IMR-90 (cell line): ENCODE measurements around the gene LGI4. TPM values are rescaled to one million over a fixed set of nuclear protein-coding genes. Genes with fewer than 3 reads are reported as not detected.

Experiments
- ATAC-seq: fragments of 200-7000 bp; cut with Tn5 transposase; 2 replicates; pipeline ENCODE4 v1.9.1; 2020; ENCODE audit warnings: low read depth, mild to moderate bottlenecking, moderate library complexity
- BruUV-seq: library from RNA; stranded (reverse); fragments of 400-500 nt; replicated peaks from 2 replicates; lab custom pipeline; 2021; lab: Mats Ljungman, UMichigan
- CTCF ChIA-PET: fragments of 300-600 bp; formaldehyde crosslinking; extraction: SDS; loops from one replicate; lab custom pipeline; 2021; ENCODE audit warnings: antibody characterized with exemption; lab: Yijun Ruan, JAX
- POLR2A ChIA-PET: fragments of 300-600 bp; sonication (Branson Sonifier 250); formaldehyde crosslinking; loops from one replicate; lab custom pipeline; 2022; ENCODE audit warnings: antibody characterized with exemption; ENCODE audit not compliant: unreplicated experiment; lab: Charles Lee
- DNase-seq: peaks from one replicate; pipeline ENCODE4 v3.0.0; 2013
- H2AFZ ChIP-seq: replicated peaks from 2 replicates; pipeline ENCODE3; 2013; ENCODE audit warnings: low read length, mild to moderate bottlenecking; ENCODE audit not compliant: poor library complexity
- H2AK5ac ChIP-seq: 2 replicates; pipeline ENCODE4 v1.6.1; 2013; ENCODE audit warnings: low read depth, low read length, inconsistent platforms
- H2AK9ac ChIP-seq: replicated peaks from 2 replicates; pipeline ENCODE3; 2013; ENCODE audit warnings: mild to moderate bottlenecking, low read depth, low read length, moderate library complexity; ENCODE audit not compliant: poor library complexity
- H2BK120ac ChIP-seq: 2 replicates; pipeline ENCODE4 v1.6.1; 2013; ENCODE audit warnings: low read depth, low read length, inconsistent platforms
- H2BK15ac ChIP-seq: 3 replicates; pipeline ENCODE4 v1.6.1; 2013; ENCODE audit warnings: low read depth, low read length, inconsistent platforms
- H2BK20ac ChIP-seq: 2 replicates; pipeline ENCODE4 v1.6.1; 2013; ENCODE audit warnings: low read depth, mild to moderate bottlenecking, inconsistent platforms, low read length, moderate library complexity
- H2BK5ac ChIP-seq: 2 replicates; pipeline ENCODE4 v1.6.1; 2013; ENCODE audit warnings: mild to moderate bottlenecking, low read depth, low read length, inconsistent platforms; ENCODE audit not compliant: poor library complexity, severe bottlenecking
- H3K14ac ChIP-seq: replicated peaks from 2 replicates; pipeline ENCODE4 v1.6.1; 2013; ENCODE audit warnings: low read depth, low read length, inconsistent platforms
- H3K18ac ChIP-seq: 2 replicates; pipeline ENCODE4 v1.6.1; 2013; ENCODE audit warnings: low read depth, low read length, control low read depth
- H3K23ac ChIP-seq: 2 replicates; pipeline ENCODE4 v1.6.1; 2013; ENCODE audit warnings: low read depth, low read length, inconsistent platforms
- H3K27ac ChIP-seq: 2 replicates; pipeline ENCODE4 v1.5.1; 2013; ENCODE audit warnings: mild to moderate bottlenecking, control low read depth, low read length; ENCODE audit not compliant: insufficient read depth
- H3K27me3 ChIP-seq: 2 replicates; pipeline ENCODE4 v1.6.1; 2013; ENCODE audit warnings: low read length; ENCODE audit not compliant: control insufficient read depth, insufficient read depth
- H3K36me3 ChIP-seq: 2 replicates; pipeline ENCODE4 v1.6.1; 2013; ENCODE audit warnings: low read length, mixed read lengths; ENCODE audit not compliant: control insufficient read depth, insufficient read depth
- H3K4ac ChIP-seq: 2 replicates; pipeline ENCODE4 v1.6.1; 2013; ENCODE audit warnings: low read depth, low read length, inconsistent platforms
- H3K4me1 ChIP-seq: 2 replicates; pipeline ENCODE4 v1.6.1; 2013; ENCODE audit warnings: low read length, mixed read lengths; ENCODE audit not compliant: control insufficient read depth, insufficient read depth
- H3K4me2 ChIP-seq: 2 replicates; pipeline ENCODE4 v1.6.1; 2013; ENCODE audit warnings: low read depth, mild to moderate bottlenecking, control low read depth, low read length, moderate library complexity
- H3K4me3 ChIP-seq: 2 replicates; pipeline ENCODE4 v1.5.1; 2013; ENCODE audit warnings: low read depth, mild to moderate bottlenecking, control low read depth, low read length, moderate library complexity; ENCODE audit not compliant: insufficient read depth
- H3K56ac ChIP-seq: 2 replicates; pipeline ENCODE4 v1.6.1; 2013; ENCODE audit warnings: low read length, inconsistent platforms; ENCODE audit not compliant: insufficient read depth; ENCODE audit errors: extremely low read depth
- H3K79me1 ChIP-seq, 2 experiments: 2 replicates each; pipeline ENCODE4 v1.6.1; 2013; ENCODE audit warnings: low read length in 2 of 2, inconsistent platforms in 1 of 2, low read depth in 1 of 2
- H3K9ac ChIP-seq: 2 replicates; pipeline ENCODE4 v1.6.1; 2013; ENCODE audit warnings: low read depth, low read length, control low read depth
- H3K9me1 ChIP-seq: 2 replicates; pipeline ENCODE4 v1.6.1; 2013; ENCODE audit warnings: low read length, inconsistent platforms; ENCODE audit not compliant: insufficient read depth
- H3K9me3 ChIP-seq: 2 replicates; pipeline ENCODE4 v1.6.1; 2013; ENCODE audit warnings: low read length; ENCODE audit not compliant: control insufficient read depth, insufficient read depth
- H4K20me1 ChIP-seq: 2 replicates; pipeline ENCODE4 v1.6.1; 2013; ENCODE audit warnings: low read length, inconsistent platforms; ENCODE audit not compliant: insufficient read depth
- H4K5ac ChIP-seq: 2 replicates; pipeline ENCODE4 v1.6.1; 2013; ENCODE audit warnings: mild to moderate bottlenecking, low read depth, low read length, control low read depth
- H4K8ac ChIP-seq, 2 experiments: 2 replicates each; pipeline ENCODE4 v1.6.1; 2013; ENCODE audit warnings: low read depth in 2 of 2, low read length in 2 of 2, control low read depth in 1 of 2, inconsistent platforms in 1 of 2
- H4K91ac ChIP-seq: 2 replicates; pipeline ENCODE4 v1.6.1; 2013; ENCODE audit warnings: low read depth, low read length, inconsistent platforms; ENCODE audit not compliant: insufficient read depth
- CHD1 ChIP-seq: IDR thresholded peaks from 2 replicates; pipeline ENCODE4 v1.6.1; 2012; ENCODE audit warnings: low read depth, low read length, improper control_type of control experiment
- ELK1 ChIP-seq: fragments of 150-350 bp; IDR thresholded peaks from 2 replicates; pipeline ENCODE4 v1.6.1; 2016; ENCODE audit warnings: low read depth, mild to moderate bottlenecking, low read length, moderate library complexity, borderline replicate concordance
- FOS ChIP-seq: fragments of 150-350 bp; IDR thresholded peaks from 2 replicates; pipeline ENCODE4 v1.6.1; 2016; ENCODE audit warnings: low read depth, low read length
- MAFK ChIP-seq: IDR thresholded peaks from 2 replicates; pipeline ENCODE4 v1.6.1; 2012; ENCODE audit warnings: low read depth, low read length, improper control_type of control experiment
- NFE2L2 ChIP-seq: fragments of 150-350 bp; IDR thresholded peaks from 2 replicates; pipeline ENCODE4 v1.6.1; 2016; ENCODE audit warnings: low read depth, mild to moderate bottlenecking, low read length
- POLR2A ChIP-seq: IDR thresholded peaks from 2 replicates; pipeline ENCODE4 v1.6.1; 2012; ENCODE audit warnings: mild to moderate bottlenecking, low read depth, low read length
- RAD21 ChIP-seq: IDR thresholded peaks from 2 replicates; pipeline ENCODE4 v1.6.1; 2012; ENCODE audit warnings: low read length, improper control_type of control experiment
- RCOR1 ChIP-seq: IDR thresholded peaks from 2 replicates; pipeline ENCODE4 v1.6.1; 2012; ENCODE audit warnings: mild to moderate bottlenecking, low read length, improper control_type of control experiment; ENCODE audit not compliant: insufficient replicate concordance
- RFX5 ChIP-seq: IDR thresholded peaks from 2 replicates; pipeline ENCODE4 v1.8.0; 2012; ENCODE audit warnings: low read depth, mild to moderate bottlenecking, low read length, moderate library complexity
- SMC3 ChIP-seq: fragments of 150-350 bp; IDR thresholded peaks from 2 replicates; pipeline ENCODE4 v1.6.1; 2016; ENCODE audit warnings: low read depth, mild to moderate bottlenecking, antibody characterized with exemption, low read length, moderate library complexity
- WGBS, 2 experiments: methylation state at CpG; one replicate each; pipeline versions ENCODE4 v1.1.5 to v1.1.7; 2013; ENCODE audit warnings: missing lambda C conversion rate in 2 of 2; ENCODE audit not compliant: insufficient read length in 1 of 2; ENCODE audit errors: extremely low coverage in 2 of 2; 5-methylcytosine and 5-hydroxymethylcytosine counted together
- dilution Hi-C: fragments of 300-500 bp; cut with HindIII; formaldehyde crosslinking; loops from one replicate; pipeline ENCODE4 v1.14.3; 2018; ENCODE audit warnings: low sequenced_read_pairs; ENCODE audit not compliant: unreplicated experiment
- in situ Hi-C: fragments of 300-500 bp; cut with MboI; formaldehyde crosslinking; loops from 3 replicates; pipeline ENCODE4 v1.14.3; 2019; ENCODE audit warnings: low sequenced_read_pairs, inconsistent platforms, mixed read lengths
- intact Hi-C: fragments of 100-400 bp; cut with micrococcal nuclease; formaldehyde crosslinking; loops from 2 replicates; pipeline ENCODE4 v1.10.0; 2022
- polyA plus RNA-seq, 3 experiments: library from polyadenylated mRNA; depleted of rRNA; stranded (reverse); fragments of >200 nt; gene quantifications; 2 replicates each; pipeline ENCODE4 v1.2.3, GENCODE V29; 2012; ENCODE audit warnings: low replicate concordance in 1 of 3
- total RNA-seq: library from RNA; depleted of rRNA; stranded (reverse); fragments of >200 nt; gene quantifications from 2 replicates; pipeline ENCODE4 v1.2.3, GENCODE V29; 2012

Gene LGI4
- total and polyA plus RNA-seq, 2 of the 4 experiments (the other 2 are of a cell fraction), result 0.10 TPM; not detected in 1

- TF ChIP-seq ELK1 (no peak), NFE2L2 (no peak), CHD1 (no peak), RFX5 (no peak), FOS (no peak), RAD21 (no peak), POLR2A (no peak), MAFK (no peak), RCOR1 (no peak), SMC3 (no peak)
- intact Hi-C loops (no loop called here), dilution Hi-C loops (no loop called here), in situ Hi-C loops (no loop called here)
- Histone ChIP-seq H3K36me3 (no peaks in the 10 kb centered on the region), H3K9ac (no peak overlapping the region), H3K56ac (no peak overlapping the region), H3K14ac (no peak overlapping the region), H2BK15ac (no peak overlapping the region), H4K5ac (no peak overlapping the region), H2BK120ac (no peak overlapping the region), H3K4me1 (no peaks in the 10 kb centered on the region), H3K9me1 (no peaks in the 10 kb centered on the region), H2BK5ac (no peak overlapping the region), H3K4ac (no peak overlapping the region), H4K20me1 (no peaks in the 10 kb centered on the region), H2AK5ac (no peak overlapping the region), H3K4me3 (no peak overlapping the region), H3K27ac (no peak overlapping the region), H2AK9ac (no peak overlapping the region), H3K18ac (no peak overlapping the region), H2AFZ (no peak overlapping the region), H4K91ac (no peak overlapping the region), H2BK20ac (no peak overlapping the region), H3K79me1 (no peaks in the 10 kb centered on the region), H3K4me2 (no peak overlapping the region), H3K27me3 (peaks cover under 1% of the 10 kb centered on the region; the same call in 1 of the 2 replicates), H3K23ac (no peak overlapping the region), H3K9me3 (peaks cover 5% of the 10 kb centered on the region; the same call in 1 of the 2 replicates), H4K8ac (no peak overlapping the region)
- DNase-seq (no peak), ATAC-seq (no peak)
- ChIA-PET POLR2A (no interaction called here), CTCF (interaction anchor here (0.7 kb wide), 1 partner anchor 40 kb away, joined by 4 read pairs; no protein-coding TSS in a partner anchor)
- no CpG with 5 or more reads among the region's 2 CpGs for WGBS, 2 experiments
- no TSS peak for BruUV-seq
These were observed 27.8 kb downstream of the LGI4 start for GRCh38 chr19:35106898-35107541.
